PFSK-1 (cell line): ENCODE data around the gene MINK1.

Source experiments
- FOXP2 ChIP-seq: optimal IDR thresholded peaks from 2 replicates; pipeline ENCODE3; 2011; ENCODE audit warnings: borderline replicate concordance, control low read depth, inconsistent platforms; ENCODE audit not compliant: insufficient read depth; ENCODE audit errors: extremely low read length, extremely low read depth
- POLR2AphosphoS5 ChIP-seq: IDR thresholded peaks from 2 replicates; pipeline ENCODE4 v1.6.1; 2012; ENCODE audit warnings: low read depth, mild to moderate bottlenecking, control low read depth, low read length, moderate library complexity
- REST ChIP-seq, 2 experiments: IDR thresholded peaks; 2 replicates each; pipeline versions ENCODE4 v1.6.1 to v1.8.0; 2011 to 2012; ENCODE audit warnings: low read depth in 2 of 2, low read length in 2 of 2, control low read depth in 1 of 2, inconsistent platforms in 1 of 2, mild to moderate bottlenecking in 1 of 2, moderate library complexity in 1 of 2; ENCODE audit not compliant: insufficient read depth in 1 of 2
- SIN3A ChIP-seq: IDR thresholded peaks from 2 replicates; pipeline ENCODE4 v1.6.1; 2012; ENCODE audit warnings: mild to moderate bottlenecking, low read length, moderate library complexity, borderline replicate concordance; ENCODE audit not compliant: insufficient read depth
- TAF1 ChIP-seq: IDR thresholded peaks from 2 replicates; pipeline ENCODE4 v1.6.1; 2012; ENCODE audit warnings: low read length, control low read depth, borderline replicate concordance; ENCODE audit not compliant: insufficient read depth

MINK1 gene

GRCh38 chr17:4944554-4945175, 111.5 kb downstream of the MINK1 start:
- peak; percentile 31 for TF ChIP-seq POLR2AphosphoS5
- no peak for TF ChIP-seq REST (IDR thresholded peaks at IDR 0.05; ENCODE audit: insufficient read depth in 1 of 2, low read depth in 2 of 2, low read length in 2 of 2)

- TF ChIP-seq POLR2AphosphoS5: no peak; the same call in 1 of the 2 replicates
- TF ChIP-seq REST (IDR thresholded peaks at IDR 0.05; ENCODE audit: insufficient read depth in 1 of 2, low read depth in 2 of 2, low read length in 2 of 2): no peak
- TF ChIP-seq SIN3A: peak; percentile 61; the same call in 1 of the 2 replicates
- peak; percentile 49; the same call in 1 of the 2 replicates for TF ChIP-seq TAF1
- TF ChIP-seq FOXP2: no peak
These were observed 112.2 kb downstream of the MINK1 start for GRCh38 chr17:4945176-4945943.

GRCh38 chr17:4945944-4946280, 112.8 kb downstream of the MINK1 start:
- TF ChIP-seq TAF1 (no peak), POLR2AphosphoS5 (no peak)

GRCh38 chr17:4946312-4946976, 113.3 kb downstream of the MINK1 start:
- TF ChIP-seq REST (IDR thresholded peaks at IDR 0.05; ENCODE audit: insufficient read depth in 1 of 2, low read depth in 2 of 2, low read length in 2 of 2) (no peak), POLR2AphosphoS5 (0 out of 2 replicates have a peak, but pooled peaks have one; percentile 6), FOXP2 (no peak)

GRCh38 chr17:4947010-4947410, 113.9 kb downstream of the MINK1 start:
- TF ChIP-seq TAF1: peak; percentile 43; the same call in 1 of the 2 replicates
- no peak for TF ChIP-seq POLR2AphosphoS5
- no peak; the same call in 1 of the 2 replicates for TF ChIP-seq SIN3A
